Erythroblast (primary cell): ENCODE data around the gene ULBP2.

Experiments
- DNase-seq, 2 experiments: peaks; one replicate each; lab custom pipeline; 2025; lab: John Stamatoyannopoulos, UW
- GATA1 ChIP-seq: IDR thresholded peaks from 2 replicates; pipeline ENCODE4 v1.6.1; 2011; ENCODE audit warnings: low read depth, mild to moderate bottlenecking, control low read depth, low read length, moderate library complexity
- POLR2A ChIP-seq: IDR thresholded peaks from 2 replicates; pipeline ENCODE4 v1.6.1; 2011; ENCODE audit warnings: mild to moderate bottlenecking, low read length

Gene ULBP2

DNA sequence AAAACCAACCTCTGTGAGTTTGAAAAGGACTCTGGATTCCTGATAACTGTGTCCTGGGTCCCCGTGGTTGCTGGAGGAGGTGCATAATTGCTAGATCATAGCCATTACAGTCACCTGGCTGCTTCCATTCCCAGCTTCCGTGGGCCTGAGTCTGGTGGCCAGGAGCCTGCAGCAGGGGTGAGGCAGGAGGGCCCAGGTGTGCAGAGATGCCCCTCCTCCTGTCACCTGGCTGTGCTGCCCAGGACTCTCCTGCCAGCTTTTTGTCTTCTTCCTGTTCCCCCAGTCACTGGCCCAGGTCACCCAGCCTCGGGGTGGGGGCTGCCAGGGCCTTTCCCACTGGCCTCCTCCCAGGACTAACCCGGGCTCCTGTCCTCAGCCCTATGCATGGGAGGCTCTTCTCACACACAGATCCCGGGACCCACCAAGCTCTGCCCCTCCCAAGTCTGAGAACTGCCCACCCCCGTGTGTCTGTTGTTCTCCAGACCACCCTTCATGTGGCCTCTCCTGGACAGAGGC lies 53.5 kb downstream of the ULBP2 start:
- DNase-seq, result no peak
- TF ChIP-seq POLR2A (no peak), GATA1 (no peak)

DNA sequence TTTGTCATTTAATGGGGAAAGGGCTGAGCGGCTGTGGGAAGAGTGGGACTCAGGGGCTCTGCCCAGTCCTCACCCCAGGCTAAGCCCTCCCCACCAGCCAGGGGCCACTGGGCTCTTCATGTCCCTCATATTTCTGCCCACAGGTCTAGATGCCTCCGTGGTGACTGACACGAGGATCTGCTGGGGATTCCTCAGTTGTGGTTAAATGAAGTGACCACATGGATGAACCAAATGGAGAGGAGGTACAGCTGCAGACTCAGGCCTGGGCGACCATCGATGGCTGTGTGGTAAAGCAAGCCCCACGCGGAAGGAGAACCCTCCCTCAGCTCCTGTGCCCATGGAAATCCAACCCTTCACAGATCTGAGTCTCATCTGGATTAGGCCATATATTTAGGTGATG lies 54.2 kb downstream of the ULBP2 start:
- TF ChIP-seq GATA1 (no peak), POLR2A (no peak)
- no peak for DNase-seq
